Large intestine (tissue), 3 donors: ENCODE data around the gene APLN. TPM values are rescaled to one million over a fixed set of nuclear protein-coding genes. Genes with fewer than 3 reads are reported as not detected.

Experiments
- DNase-seq, 2 donors: peaks; one replicate each; pipeline versions ENCODE4 v3.0.0 to v3.0.0-alpha.2; 2013
- H3K27ac ChIP-seq: one replicate; pipeline ENCODE4 v1.5.1; 2013; ENCODE audit warnings: low read length
- H3K27me3 ChIP-seq: 2 replicates; pipeline ENCODE4 v1.6.1; 2013; ENCODE audit warnings: low read length; ENCODE audit not compliant: control insufficient read depth, insufficient read depth
- H3K36me3 ChIP-seq: 2 replicates; pipeline ENCODE4 v1.6.1; 2013; ENCODE audit warnings: low read length; ENCODE audit not compliant: control insufficient read depth, insufficient read depth
- H3K4me1 ChIP-seq: one replicate; pipeline ENCODE4 v1.6.1; 2013; ENCODE audit warnings: low read length; ENCODE audit not compliant: control insufficient read depth, insufficient read depth
- H3K4me3 ChIP-seq: one replicate; pipeline ENCODE4 v1.5.1; 2013; ENCODE audit warnings: low read length
- H3K9me3 ChIP-seq: one replicate; pipeline ENCODE4 v1.6.1; 2013; ENCODE audit warnings: mild to moderate bottlenecking, low read depth, low read length, moderate library complexity; ENCODE audit not compliant: control insufficient read depth
- WGBS: methylation state at CpG from one replicate; pipeline ENCODE4 v1.1.5; 2013; ENCODE audit warnings: low lambda C conversion rate; ENCODE audit not compliant: insufficient coverage; 5-methylcytosine and 5-hydroxymethylcytosine counted together
- polyA plus RNA-seq: library from polyadenylated mRNA; unstranded; fragments of 120-200 nt; gene quantifications from one replicate; pipeline ENCODE4 v1.2.1, GENCODE V29; 2013

Gene APLN
- polyA plus RNA-seq, 1 donor, result 2.5 TPM

- no peaks in the 10 kb centered on the region for H3K36me3 ChIP-seq
- H3K27me3 ChIP-seq, result no peaks in the 10 kb centered on the region
- H3K4me1 ChIP-seq, result peaks cover 17% of the 10 kb centered on the region
- DNase-seq, result no peak
- no peak overlapping the region for H3K27ac ChIP-seq
- no peak overlapping the region for H3K4me3 ChIP-seq
- no CpG with 5 or more reads among the region's 7 CpGs for WGBS
- no peaks in the 10 kb centered on the region for H3K9me3 ChIP-seq
Measured at GRCh38 chrX:129665916-129666644, 11.3 kb upstream of the APLN start.

GRCh38 chrX:129663171-129663570 lies 8.4 kb upstream of the APLN start:
- Histone ChIP-seq H3K27me3 (no peaks in the 10 kb centered on the region), H3K9me3 (no peaks in the 10 kb centered on the region), H3K4me3 (no peak overlapping the region), H3K36me3 (no peaks in the 10 kb centered on the region), H3K27ac (no peak overlapping the region), H3K4me1 (peaks cover 20% of the 10 kb centered on the region)
- peak; percentile 31 to 52 for DNase-seq
- no CpG with 5 or more reads among the region's 3 CpGs for WGBS

- Histone ChIP-seq H3K27ac (no peak overlapping the region), H3K36me3 (no peaks in the 10 kb centered on the region), H3K27me3 (no peaks in the 10 kb centered on the region), H3K4me3 (no peak overlapping the region), H3K4me1 (peaks cover 20% of the 10 kb centered on the region), H3K9me3 (no peaks in the 10 kb centered on the region)
- WGBS, result no CpG with 5 or more reads among the region's 1 CpG
- DNase-seq, result peak in 1 of 2 donors; percentile 34
Measured at GRCh38 chrX:129661369-129661768, 6.6 kb upstream of the APLN start.

GRCh38 chrX:129659861-129660260 lies 5.1 kb upstream of the APLN start:
- WGBS, result no CpG with 5 or more reads among the region's 5 CpGs
- Histone ChIP-seq H3K27ac (no peak overlapping the region), H3K9me3 (no peaks in the 10 kb centered on the region), H3K36me3 (no peaks in the 10 kb centered on the region), H3K27me3 (no peaks in the 10 kb centered on the region), H3K4me1 (peaks cover 24% of the 10 kb centered on the region), H3K4me3 (no peak overlapping the region)
- DNase-seq, result no peak

DNA sequence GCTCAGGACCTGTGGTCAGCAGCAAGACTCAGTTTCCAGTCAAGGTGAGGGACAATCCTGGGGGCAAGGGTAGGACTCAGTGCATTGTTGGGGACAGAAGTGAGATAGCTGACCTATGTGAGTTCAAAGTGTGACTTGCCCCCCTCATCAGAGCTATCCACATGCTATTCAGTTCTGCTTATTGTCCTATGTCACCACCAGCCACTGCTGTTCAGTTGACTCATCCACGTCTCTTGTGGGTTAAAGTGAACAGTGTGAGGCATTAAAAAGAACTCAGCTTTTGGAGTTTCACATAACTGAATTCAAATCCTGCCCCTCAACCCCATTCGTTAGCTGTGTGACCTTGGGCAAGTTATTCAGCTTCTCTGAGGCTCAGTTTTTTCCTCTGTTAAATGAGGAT lies 4.4 kb upstream of the APLN start:
- no peaks in the 10 kb centered on the region for H3K36me3 ChIP-seq
- peaks cover 25% of the 10 kb centered on the region for H3K4me1 ChIP-seq
- no peaks in the 10 kb centered on the region for H3K9me3 ChIP-seq
- H3K27ac ChIP-seq, result no peak overlapping the region
- no CpG with 5 or more reads among the region's 2 CpGs for WGBS
- no peak for DNase-seq
- H3K27me3 ChIP-seq, result no peaks in the 10 kb centered on the region
- H3K4me3 ChIP-seq, result no peak overlapping the region

DNA sequence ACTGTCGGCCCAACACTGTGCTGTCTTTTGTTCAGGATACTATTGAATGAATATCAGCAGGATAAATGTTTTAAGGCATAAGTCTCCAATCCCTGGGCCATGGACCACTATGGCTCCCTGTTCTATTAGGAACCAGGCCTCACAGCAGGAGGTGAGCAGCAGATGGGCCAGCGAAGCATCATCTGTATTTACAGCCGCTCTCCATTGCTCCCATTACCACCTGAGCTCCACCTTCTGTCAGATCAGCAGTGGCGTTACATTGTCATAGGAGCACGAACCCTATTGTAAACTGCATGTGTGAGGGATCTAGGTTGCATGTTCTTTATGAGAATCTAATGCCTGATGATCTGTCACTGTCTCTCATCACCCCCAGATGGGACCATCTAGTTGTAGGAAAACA lies 3.7 kb upstream of the APLN start:
- H3K4me3 ChIP-seq, result no peak overlapping the region
- H3K4me1 ChIP-seq, result peaks cover 30% of the 10 kb centered on the region
- H3K27ac ChIP-seq, result no peak overlapping the region
- H3K9me3 ChIP-seq, result no peaks in the 10 kb centered on the region
- H3K36me3 ChIP-seq, result no peaks in the 10 kb centered on the region
- peaks cover 2% of the 10 kb centered on the region for H3K27me3 ChIP-seq
- no CpG with 5 or more reads among the region's 5 CpGs for WGBS
- DNase-seq, result no peak

GRCh38 chrX:129655547-129656249 lies 942 bp upstream of the APLN start:
- Histone ChIP-seq H3K36me3 (no peaks in the 10 kb centered on the region), H3K4me3 (no peak overlapping the region), H3K27me3 (peaks cover 4% of the 10 kb centered on the region), H3K27ac (no peak overlapping the region), H3K9me3 (no peaks in the 10 kb centered on the region), H3K4me1 (peaks cover 10% of the 10 kb centered on the region)
- no CpG with 5 or more reads among the region's 11 CpGs for WGBS
- DNase-seq, result peak in 1 of 2 donors; percentile 37

- WGBS, result no CpG with 5 or more reads among the region's 57 CpGs
- Histone ChIP-seq H3K4me3 (peak overlapping the region; percentile 31), H3K36me3 (no peaks in the 10 kb centered on the region), H3K27me3 (peaks cover 4% of the 10 kb centered on the region), H3K27ac (no peak overlapping the region), H3K4me1 (peaks cover 10% of the 10 kb centered on the region), H3K9me3 (no peaks in the 10 kb centered on the region)
- DNase-seq, result peak in 1 of 2 donors; percentile 11
Measured at GRCh38 chrX:129653971-129654651, 645 bp downstream of the APLN start.

GRCh38 chrX:129653181-129653970 lies 1.4 kb downstream of the APLN start:
- Histone ChIP-seq H3K27me3 (peaks cover 4% of the 10 kb centered on the region), H3K27ac (no peak overlapping the region), H3K36me3 (no peaks in the 10 kb centered on the region), H3K4me1 (peaks cover 10% of the 10 kb centered on the region), H3K4me3 (no peak overlapping the region), H3K9me3 (no peaks in the 10 kb centered on the region)
- no CpG with 5 or more reads among the region's 10 CpGs for WGBS
- no peak for DNase-seq
